H1 (cell line): ENCODE data around the gene EXT2. TPM values are rescaled to one million over a fixed set of nuclear protein-coding genes. Genes with fewer than 3 reads are reported as not detected.

ENCODE experiments used
- CTCF ChIA-PET: fragments of 300-600 bp; sonication (Branson Sonifier 250); formaldehyde crosslinking; loops from one replicate; lab custom pipeline; 2021; ENCODE audit not compliant: partially characterized antibody; lab: Charles Lee
- POLR2A ChIA-PET: fragments of 300-600 bp; sonication (Branson Sonifier 250); formaldehyde crosslinking; loops from one replicate; lab custom pipeline; 2021; ENCODE audit warnings: inconsistent platforms; ENCODE audit not compliant: partially characterized antibody; lab: Charles Lee
- DNase-seq, 2 experiments: peaks; one replicate each; pipeline versions ENCODE4 v3.0.0 to v3.0.0-alpha.2; 2010 to 2022; ENCODE audit warnings: low spot score in 2 of 2, low read depth in 1 of 2, mixed read lengths in 1 of 2
- FAIRE-seq: peaks from 2 replicates; lab custom pipeline; 2011; peaks lifted over from hg19 to GRCh38; lab: Jason Lieb, UNC
- H2AFZ ChIP-seq: 2 replicates; pipeline ENCODE4 v1.8.1; 2012; ENCODE audit warnings: low read length, inconsistent platforms
- H2AK5ac ChIP-seq: 2 replicates; pipeline ENCODE4 v1.6.1; 2013; ENCODE audit warnings: low read depth, low read length
- H2BK120ac ChIP-seq: replicated peaks from 2 replicates; pipeline ENCODE3; 2013; ENCODE audit warnings: low read depth, low read length, inconsistent platforms
- H2BK12ac ChIP-seq: 2 replicates; pipeline ENCODE4 v1.6.1; 2013; ENCODE audit warnings: low read depth, low read length
- H2BK15ac ChIP-seq: 2 replicates; pipeline ENCODE4 v1.6.1; 2013; ENCODE audit warnings: low read length
- H2BK20ac ChIP-seq: 2 replicates; pipeline ENCODE4 v1.6.1; 2013; ENCODE audit warnings: low read length
- H2BK5ac ChIP-seq: 2 replicates; pipeline ENCODE4 v1.6.1; 2013; ENCODE audit warnings: low read depth, low read length
- H3K14ac ChIP-seq: 2 replicates; pipeline ENCODE4 v1.6.1; 2013; ENCODE audit warnings: inconsistent platforms; ENCODE audit not compliant: insufficient read length
- H3K18ac ChIP-seq: 2 replicates; pipeline ENCODE4 v1.6.1; 2013; ENCODE audit warnings: low read length; ENCODE audit errors: extremely low read depth
- H3K23ac ChIP-seq: 2 replicates; pipeline ENCODE4 v1.6.1; 2013; ENCODE audit warnings: inconsistent platforms; ENCODE audit not compliant: insufficient read length
- H3K23me2 ChIP-seq: 2 replicates; pipeline ENCODE4 v1.6.1; 2013; ENCODE audit warnings: low read depth, low read length
- H3K27ac ChIP-seq: 2 replicates; pipeline ENCODE4 v1.6.1; 2011; ENCODE audit warnings: low read depth, low read length, inconsistent platforms
- H3K27me3 ChIP-seq, 4 experiments: replicated peaks in 1 of 4; 1 replicate in 1 of 4; 2 replicates in 3 of 4; pipeline versions ENCODE4 v1.6.1 to v1.8.1; 2011 to 2013; ENCODE audit warnings: low read length in 3 of 4, mild to moderate bottlenecking in 3 of 4, inconsistent platforms in 2 of 4, mixed read lengths in 2 of 4, moderate library complexity in 1 of 4; ENCODE audit not compliant: control insufficient read depth in 3 of 4, insufficient read depth in 3 of 4; ENCODE audit errors: extremely low read depth in 1 of 4
- H3K36me3 ChIP-seq, 4 experiments: 2 replicates each; pipeline versions ENCODE4 v1.6.1 to v1.8.1; 2011 to 2013; ENCODE audit warnings: mild to moderate bottlenecking in 4 of 4, low read length in 3 of 4, moderate library complexity in 2 of 4, control low read depth in 1 of 4, inconsistent platforms in 1 of 4; ENCODE audit not compliant: insufficient read depth in 4 of 4, control insufficient read depth in 2 of 4
- H3K4ac ChIP-seq: replicated peaks from 2 replicates; pipeline ENCODE3; 2013; ENCODE audit warnings: low read length, low read depth, mixed read lengths, inconsistent platforms; ENCODE audit not compliant: insufficient read length
- H3K4me1 ChIP-seq, 4 experiments: replicated peaks in 1 of 4; 1 replicate in 1 of 4; 2 replicates in 3 of 4; pipeline versions ENCODE4 v1.6.1 to v1.8.1; 2011 to 2013; ENCODE audit warnings: low read length in 3 of 4, inconsistent platforms in 2 of 4, mixed read lengths in 1 of 4; ENCODE audit not compliant: insufficient read depth in 4 of 4, control insufficient read depth in 3 of 4
- H3K4me2 ChIP-seq, 2 experiments: 2 replicates each; pipeline versions ENCODE4 v1.6.1 to v1.8.1; 2011 to 2013; ENCODE audit warnings: low read depth in 2 of 2, low read length in 2 of 2, control low read depth in 1 of 2, inconsistent platforms in 1 of 2, mild to moderate bottlenecking in 1 of 2; ENCODE audit not compliant: insufficient read depth in 1 of 2
- H3K4me3 ChIP-seq, 4 experiments: fragments of 200-600, 300-600 bp in 1 of 4; sonication (generic), shearing (Covaris generic), sonication (Bioruptor Twin) in 1 of 4; 2 replicates each; pipeline versions ENCODE4 v1.5.1 to v1.8.1; 2011 to 2016; ENCODE audit warnings: low read length in 4 of 4, low read depth in 3 of 4, control low read depth in 2 of 4, inconsistent platforms in 2 of 4, mild to moderate bottlenecking in 2 of 4, mixed read lengths in 1 of 4, moderate library complexity in 1 of 4; ENCODE audit not compliant: insufficient read depth in 2 of 4; ENCODE audit errors: extremely low read depth in 1 of 4
- H3K56ac ChIP-seq: replicated peaks from 2 replicates; pipeline ENCODE3; 2013; ENCODE audit warnings: low read depth, mild to moderate bottlenecking, mixed read lengths, low read length, inconsistent platforms; ENCODE audit not compliant: insufficient read length
- H3K79me1 ChIP-seq: 2 replicates; pipeline ENCODE4 v1.6.1; 2013; ENCODE audit warnings: low read depth, low read length, control low read depth
- H3K79me2 ChIP-seq, 2 experiments: 2 replicates each; pipeline versions ENCODE4 v1.6.1 to v1.8.1; 2012 to 2013; ENCODE audit warnings: low read length in 2 of 2, mild to moderate bottlenecking in 2 of 2, inconsistent platforms in 1 of 2; ENCODE audit not compliant: insufficient read depth in 2 of 2, control insufficient read depth in 1 of 2
- H3K9ac ChIP-seq, 4 experiments: replicated peaks in 1 of 4; 1 replicate in 1 of 4; 2 replicates in 3 of 4; pipeline versions ENCODE4 v1.6.1 to v1.8.1; 2011 to 2013; ENCODE audit warnings: low read depth in 3 of 4, low read length in 3 of 4, control low read depth in 2 of 4, mild to moderate bottlenecking in 2 of 4, moderate library complexity in 2 of 4, inconsistent platforms in 1 of 4; ENCODE audit errors: extremely low read depth in 1 of 4
- H3K9me3 ChIP-seq, 2 experiments: 2 replicates each; pipeline versions ENCODE4 v1.6.1 to v1.8.1; 2012 to 2013; ENCODE audit warnings: mild to moderate bottlenecking in 2 of 2, moderate library complexity in 2 of 2, control low read depth in 1 of 2, inconsistent platforms in 1 of 2, low read depth in 1 of 2, low read length in 1 of 2, mixed read lengths in 1 of 2; ENCODE audit not compliant: insufficient read depth in 2 of 2
- H4K20me1 ChIP-seq, 2 experiments: replicated peaks in 1 of 2; 2 replicates each; pipeline versions ENCODE3 to v1.8.1; 2011 to 2013; ENCODE audit warnings: inconsistent platforms in 2 of 2, low read length in 2 of 2, mild to moderate bottlenecking in 1 of 2; ENCODE audit not compliant: insufficient read depth in 2 of 2, control insufficient read depth in 1 of 2
- H4K5ac ChIP-seq: 2 replicates; pipeline ENCODE4 v1.6.1; 2013; ENCODE audit warnings: low read length, low read depth, mixed read lengths, inconsistent platforms; ENCODE audit not compliant: insufficient read length
- H4K8ac ChIP-seq: 2 replicates; pipeline ENCODE4 v1.8.0; 2013; ENCODE audit warnings: mild to moderate bottlenecking, moderate library complexity, low read length, inconsistent platforms; ENCODE audit not compliant: insufficient read depth; ENCODE audit errors: extremely low read depth
- H4K91ac ChIP-seq: replicated peaks from 2 replicates; pipeline ENCODE3; 2013; ENCODE audit warnings: low read length, mixed read lengths, inconsistent platforms; ENCODE audit not compliant: insufficient read length
- KDM5A ChIP-seq: fragments of 200-600 bp; IDR thresholded peaks from 2 replicates; pipeline ENCODE4 v1.7.1; 2012; ENCODE audit warnings: mild to moderate bottlenecking, low read length, inconsistent platforms, mixed read lengths
- WGBS, 2 experiments: shearing (Covaris generic) in 1 of 2; methylation state at CpG; one replicate each; pipeline versions ENCODE4 v1.1.6 to v1.1.7; 2013 to 2015; ENCODE audit warnings: low lambda C conversion rate in 2 of 2, mixed read lengths in 2 of 2, inconsistent platforms in 1 of 2, low coverage in 1 of 2, missing lambda C conversion rate in 1 of 2; ENCODE audit not compliant: insufficient replicate concordance in 2 of 2, insufficient coverage in 1 of 2, insufficient read length in 1 of 2; ENCODE audit errors: extremely low coverage in 1 of 2, missing lambda C conversion rate in 1 of 2; 5-methylcytosine and 5-hydroxymethylcytosine counted together
- polyA plus RNA-seq, 7 experiments: library from polyadenylated mRNA; depleted of rRNA in 3 of 7; stranded (reverse) in 5 of 7; unstranded in 2 of 7; fragments of >200 nt in 5 of 7; fragments of 200-250 nt in 2 of 7; gene quantifications; 1 replicate in 5 of 7; 2 replicates in 1 of 7; 4 replicates in 1 of 7; pipeline versions ENCODE4 v1.2.1 to v1.2.3, GENCODE V29; 2011 to 2013; ENCODE audit warnings: missing spikeins in 2 of 7, mixed read lengths in 2 of 7
- total RNA-seq: library from RNA; stranded (reverse); fragmentation: NEBNext Ultra II Directional; extraction: Animal tissue kit (Norgen Biotek cat#: 25700); gene quantifications from 2 replicates; pipeline ENCODE4 v1.2.1, GENCODE V29; 2021
- TF ChIP-seq, protein P1 (sequence below): IDR thresholded peaks from 2 replicates; pipeline ENCODE4 v1.6.1; 2012; ENCODE audit warnings: inconsistent platforms

The EXT2 gene
- total and polyA plus RNA-seq, 2 of the 8 experiments (the other 6 are each of a cell fraction or from before 2014, with no cell fraction given) = 29.8 to 42.8 TPM

DNA sequence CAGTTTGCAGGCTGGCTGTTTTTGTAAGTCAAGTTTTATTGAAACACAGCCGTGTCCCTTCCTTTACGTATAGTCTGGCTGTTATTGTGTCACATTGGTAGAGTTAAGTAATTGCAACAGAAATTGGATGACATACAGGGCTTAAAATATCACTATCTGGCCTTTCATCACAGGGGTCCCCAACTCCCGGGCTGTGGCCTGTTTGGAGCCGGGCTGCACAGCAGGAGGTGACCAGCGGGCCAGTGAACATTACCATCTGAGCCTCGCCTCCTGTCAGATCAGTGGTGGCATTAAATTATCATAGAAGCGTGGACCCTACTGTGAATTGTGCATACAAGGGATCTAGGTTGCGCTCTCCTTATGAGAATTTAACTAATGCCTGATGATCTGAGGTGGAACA is 31.7 kb downstream of the EXT2 start:
- CTCF ChIA-PET = interaction anchor here (0.8 to 2.8 kb wide), 3 partner anchors 9 to 23 kb away, joined by 4 to 6 read pairs (median 5); no protein-coding TSS in a partner anchor
- TF ChIP-seq KDM5A = no peak
- TF ChIP-seq, protein P1, sequence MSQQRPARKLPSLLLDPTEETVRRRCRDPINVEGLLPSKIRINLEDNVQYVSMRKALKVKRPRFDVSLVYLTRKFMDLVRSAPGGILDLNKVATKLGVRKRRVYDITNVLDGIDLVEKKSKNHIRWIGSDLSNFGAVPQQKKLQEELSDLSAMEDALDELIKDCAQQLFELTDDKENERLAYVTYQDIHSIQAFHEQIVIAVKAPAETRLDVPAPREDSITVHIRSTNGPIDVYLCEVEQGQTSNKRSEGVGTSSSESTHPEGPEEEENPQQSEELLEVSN = no peak

More for the DNA sequence above, 31.7 kb downstream of the EXT2 start:
- Histone ChIP-seq H2AFZ (no peak overlapping the region), H3K79me2 (no peaks in the 10 kb centered on the region), H3K14ac (no peak overlapping the region), H3K36me3 (peaks cover 2 to 24% (median 8%) of the 10 kb centered on the region in 4 experiments; a peak in 6 of 8 replicates), H3K9me3 (no peaks in the 10 kb centered on the region), H2BK12ac (no peak overlapping the region), H3K4me3 (no peak overlapping the region), H2BK120ac (no peak overlapping the region), H4K5ac (no peak overlapping the region), H3K23ac (no peak overlapping the region), H3K4ac (no peak overlapping the region), H2BK20ac (no peak overlapping the region), H3K23me2 (no peaks in the 10 kb centered on the region; the same call in 1 of the 2 replicates), H3K27ac (no peak overlapping the region), H2BK5ac (no peak overlapping the region), H3K56ac (no peak overlapping the region), H3K9ac (no peak overlapping the region), H4K20me1 (peaks cover 0 to 3% of the 10 kb centered on the region in 2 experiments), H3K4me1 (no peaks in the 10 kb centered on the region), H3K18ac (no peak overlapping the region), H2BK15ac (no peak overlapping the region), H4K8ac (no peak overlapping the region), H3K4me2 (no peak overlapping the region), H3K27me3 (no peaks in the 10 kb centered on the region), H3K79me1 (no peaks in the 10 kb centered on the region), H2AK5ac (no peak overlapping the region), H4K91ac (no peak overlapping the region)
- WGBS, 2 experiments = 94% methylated on average over 8 of the region's 8 CpGs; no CpG with 5 or more reads in 1 of the 2 experiments
- no peak for DNase-seq
- POLR2A ChIA-PET = interaction anchor here (1.0 kb wide), 1 partner anchor 90 kb away, joined by 3 read pairs; no protein-coding TSS in a partner anchor
- FAIRE-seq = no peak
